Neural crest cell (in vitro differentiated cells): Measurements from ENCODE around the gene CRK. TPM values are rescaled to one million over a fixed set of nuclear protein-coding genes. Genes with fewer than 3 reads are reported as not detected.
A peak's percentile ranks its signal among the peaks of the same experiment; 100 is the strongest.
"Not testable (repeated sequence)": the region's sequence is repeated elsewhere in the genome, so short reads cannot be mapped to it uniquely, and the experiment has no call there.

Experiments
- DNase-seq: peaks from one replicate; pipeline ENCODE4 v3.0.0; 2021; ENCODE audit warnings: low read depth, mixed read lengths, low spot score
- H3K27ac Mint-ChIP-seq: one replicate; pipeline ENCODE4 v1.8.0; 2021; ENCODE audit warnings: mild to moderate bottlenecking, mixed read lengths; ENCODE audit not compliant: unreplicated experiment
- H3K27me3 Mint-ChIP-seq: 2 replicates; pipeline ENCODE4 v1.8.0; 2021; ENCODE audit warnings: low read depth, mild to moderate bottlenecking, mixed read lengths
- H3K36me3 Mint-ChIP-seq: 2 replicates; pipeline ENCODE4 v1.8.0; 2021; ENCODE audit warnings: low read depth, mild to moderate bottlenecking, mixed read lengths
- H3K4me1 Mint-ChIP-seq: 2 replicates; pipeline ENCODE4 v1.8.0; 2021; ENCODE audit warnings: mixed read lengths
- H3K4me3 Mint-ChIP-seq: one replicate; pipeline ENCODE4 v1.8.0; 2021; ENCODE audit warnings: mild to moderate bottlenecking, mixed read lengths
- H3K9me3 Mint-ChIP-seq: 2 replicates; pipeline ENCODE4 v1.8.0; 2021; ENCODE audit warnings: mixed read lengths
- CTCF ChIP-seq: fragments of 200-600 bp; sonication (generic); conservative IDR thresholded peaks from 2 replicates; pipeline ENCODE4 v1.5.0; 2021; ENCODE audit warnings: antibody characterized with exemption, mild to moderate bottlenecking
- total RNA-seq: library from RNA; stranded (reverse); gene quantifications from 2 replicates; pipeline ENCODE4 v1.2.1, GENCODE V29; 2021

Gene CRK
- total RNA-seq, 1 donor from 2014 or later = 58.5 TPM

GRCh38 chr17:1390432-1391367 lies 65.3 kb downstream of the CRK start:
- peaks cover 39% of the 10 kb centered on the region for H3K4me1 Mint-ChIP-seq
- H3K27me3 Mint-ChIP-seq = no peaks in the 10 kb centered on the region
- peak overlapping the region; percentile 27 for H3K27ac Mint-ChIP-seq

GRCh38 chr17:1387490-1388227 lies 68.4 kb downstream of the CRK start:
- H3K4me3 Mint-ChIP-seq, H3K9me3 Mint-ChIP-seq, H3K36me3 Mint-ChIP-seq, DNase-seq, H3K27me3 Mint-ChIP-seq, H3K27ac Mint-ChIP-seq: not testable (repeated sequence)
- H3K4me1 Mint-ChIP-seq = peaks cover 26% of the 10 kb centered on the region

More at GRCh38 chr17:1390432-1391367, 65.3 kb downstream of the CRK start:
- H3K4me3 Mint-ChIP-seq = peak overlapping the region; percentile 45
- no peak for TF ChIP-seq CTCF
- no peaks in the 10 kb centered on the region for H3K9me3 Mint-ChIP-seq
- peaks cover 5% of the 10 kb centered on the region for H3K36me3 Mint-ChIP-seq
- DNase-seq = no peak

GRCh38 chr17:1386675-1387190 lies 69.3 kb downstream of the CRK start:
- peaks cover 22% of the 10 kb centered on the region for H3K4me1 Mint-ChIP-seq
- not testable (repeated sequence) for H3K27me3 Mint-ChIP-seq, H3K27ac Mint-ChIP-seq, DNase-seq, H3K4me3 Mint-ChIP-seq, H3K9me3 Mint-ChIP-seq, H3K36me3 Mint-ChIP-seq

- H3K27ac Mint-ChIP-seq = no peak overlapping the region
- no peak for TF ChIP-seq CTCF
- DNase-seq = no peak
- peaks cover 5% of the 10 kb centered on the region for H3K36me3 Mint-ChIP-seq
- H3K4me1 Mint-ChIP-seq = peaks cover 27% of the 10 kb centered on the region
- no peaks in the 10 kb centered on the region for H3K9me3 Mint-ChIP-seq
- H3K27me3 Mint-ChIP-seq = no peaks in the 10 kb centered on the region
- no peak overlapping the region for H3K4me3 Mint-ChIP-seq
Observed at GRCh38 chr17:1386265-1386664, 69.8 kb downstream of the CRK start.

- Mint-ChIP-seq H3K9me3 (no peaks in the 10 kb centered on the region), H3K4me1 (peaks cover 28% of the 10 kb centered on the region), H3K27ac (no peak overlapping the region), H3K4me3 (no peak overlapping the region), H3K27me3 (no peaks in the 10 kb centered on the region), H3K36me3 (peaks cover 5% of the 10 kb centered on the region)
- no peak for TF ChIP-seq CTCF
- DNase-seq = no peak
Observed at GRCh38 chr17:1385861-1386260, 70.2 kb downstream of the CRK start.

- no peaks in the 10 kb centered on the region for H3K36me3 Mint-ChIP-seq
- peaks cover 29% of the 10 kb centered on the region for H3K4me1 Mint-ChIP-seq
- no peak for TF ChIP-seq CTCF
- no peak for DNase-seq
- H3K9me3 Mint-ChIP-seq = no peaks in the 10 kb centered on the region
- no peak overlapping the region for H3K27ac Mint-ChIP-seq
- no peaks in the 10 kb centered on the region for H3K27me3 Mint-ChIP-seq
- no peak overlapping the region for H3K4me3 Mint-ChIP-seq
Observed at GRCh38 chr17:1384905-1385435, 71.1 kb downstream of the CRK start.
